Adrenal gland (tissue), 12 donors: ENCODE data around the gene BLOC1S2. TPM values are rescaled to one million over a fixed set of nuclear protein-coding genes. Genes with fewer than 3 reads are reported as not detected.
"Not testable (repeated sequence)": the region's sequence is repeated elsewhere in the genome, so short reads cannot be mapped to it uniquely, and the experiment has no call there.

ENCODE experiments used
- DNase-seq, 7 donors: peaks; one replicate each; pipeline ENCODE4 v3.0.0-alpha.2; 2019 to 2020
- H3K27ac ChIP-seq, 5 donors: fragments of 200-600 bp; sonication (generic) in 4 of 5; 1 replicate in 3 of 5; 2 replicates in 2 of 5; pipeline versions ENCODE4 v1.5.1 to v1.8.0; 2016 to 2020; ENCODE audit warnings: mild to moderate bottlenecking in 1 of 5
- H3K27me3 ChIP-seq: fragments of 200-600 bp; 2 replicates; pipeline ENCODE4 v1.8.0; 2021
- H3K36me3 ChIP-seq, 2 donors: fragments of 200-600 bp; replicated peaks in 1 of 2; 1 replicate in 1 of 2; 2 replicates in 1 of 2; pipeline versions ENCODE4 v1.5.1 to v1.8.0; 2018 to 2022
- H3K4me1 ChIP-seq, 2 donors: fragments of 200-600 bp; replicated peaks in 1 of 2; 1 replicate in 1 of 2; 2 replicates in 1 of 2; pipeline versions ENCODE4 v1.5.1 to v1.8.0; 2018 to 2021
- H3K4me3 ChIP-seq, 4 donors: fragments of 200-600 bp; sonication (generic) in 3 of 4; one replicate each; pipeline ENCODE4 v1.5.1; 2016 to 2018
- H3K9me3 ChIP-seq, 3 donors: fragments of 200-600 bp; sonication (generic) in 1 of 3; replicated peaks in 1 of 3; 1 replicate in 2 of 3; 2 replicates in 1 of 3; pipeline versions ENCODE4 v1.5.1 to v1.8.0; 2016 to 2021
- POLR2A ChIP-seq, 2 donors: fragments of 450-650 bp; IDR thresholded peaks; one replicate each; pipeline ENCODE4 v1.6.1; 2017; ENCODE audit warnings: antibody characterized with exemption in 2 of 2, mild to moderate bottlenecking in 2 of 2, moderate library complexity in 1 of 2
- WGBS, 4 donors: extraction: QIAGEN DNeasy Blood & Tissue Kit in 2 of 4; methylation state at CpG; one replicate each; pipeline versions ENCODE4 v1.1.5 to v1.1.7; 2013 to 2017; 5-methylcytosine and 5-hydroxymethylcytosine counted together
- intact Hi-C, 2 donors: fragments of 100-400 bp; cut with DNase I; formaldehyde crosslinking; loops; one replicate each; pipeline versions ENCODE4 v1.14.1 to v1.15.0; 2022 to 2023
- polyA plus RNA-seq, 3 donors: library from polyadenylated mRNA; stranded (reverse); fragments of 200-250 nt in 2 of 3; fragments of 350-450 nt in 1 of 3; fragmentation: Illumina TruSeq in 1 of 3; extraction: RNeasy Lipid Tissue Mini Kit (QIAGEN cat#74804) in 1 of 3; gene quantifications; one replicate each; pipeline ENCODE4 v1.2.3, GENCODE V29; 2013 to 2014
- total RNA-seq, 9 donors: library from RNA; depleted of rRNA in 4 of 9; stranded (reverse); fragments of >200 nt in 4 of 9; fragments of 120-200 nt in 1 of 9; fragmentation: NEBNext Ultra II Directional in 1 of 9; extraction: Animal tissue kit (Norgen Biotek cat#: 25700) in 1 of 9; gene quantifications; one replicate each; pipeline versions ENCODE4 v1.1.0 to v1.2.4, GENCODE V29; 2013 to 2023
- TF ChIP-seq, protein P1 (sequence below), 6 experiments: fragments of 450-650 bp in 4 of 6; fragments of 200-600 bp in 2 of 6; sonication (generic) in 1 of 6; IDR thresholded peaks; 1 replicate in 5 of 6; 2 replicates in 1 of 6; pipeline versions ENCODE4 v1.5.1 to v1.8.0; 2016 to 2021; ENCODE audit warnings: antibody characterized with exemption in 6 of 6, mild to moderate bottlenecking in 2 of 6, moderate library complexity in 1 of 6
- donor health status: healthy with polysubstance abuse.
- donor health status: Bipolar disorder and iron deficiency.
- donor health status: DM: yes; HTN: yes; CAD: no.
- donor health status: DM: no; HTN: no; CAD: no.
- donor health status: DM: no; HTN: no; CAD: no.
- donor health status: DM: yes; HTN: yes; CAD: no.

BLOC1S2 gene
- total and polyA plus RNA-seq, 12 donors: 21.1 to 104 (median 39.5) TPM

DNA sequence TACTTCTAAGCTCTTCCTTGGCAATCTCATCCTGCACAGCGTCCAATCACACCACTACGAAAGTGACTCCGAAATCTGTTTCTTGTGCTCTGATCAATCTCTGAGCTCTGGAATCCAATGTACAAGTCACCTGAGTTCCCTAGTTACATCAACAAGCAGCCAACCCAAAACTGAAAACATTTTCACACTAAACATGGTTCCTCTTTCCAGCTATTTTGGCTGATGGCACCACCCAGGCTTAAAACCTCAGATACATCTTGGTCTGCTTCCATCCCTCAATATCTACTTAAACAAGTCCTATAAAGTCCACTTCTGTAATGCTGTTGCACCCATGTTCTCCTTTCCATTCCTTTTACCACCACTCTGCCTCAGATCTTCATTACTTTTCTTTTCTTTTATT lies 3.6 kb downstream of the BLOC1S2 start:
- Histone ChIP-seq H3K9me3 (no peaks in the 10 kb centered on the region), H3K36me3 (peaks cover 0 to 27% of the 10 kb centered on the region in 2 donors), H3K27ac (no peak overlapping the region), H3K4me3 (no peak overlapping the region), H3K4me1 (peaks cover 10 to 44% of the 10 kb centered on the region in 2 donors), H3K27me3 (no peaks in the 10 kb centered on the region)
- intact Hi-C loops: no loop called here
- WGBS, 4 donors: 87 to 96% (median 93%) methylated on average over 3 of the region's 3 CpGs
- TF ChIP-seq, protein P1, sequence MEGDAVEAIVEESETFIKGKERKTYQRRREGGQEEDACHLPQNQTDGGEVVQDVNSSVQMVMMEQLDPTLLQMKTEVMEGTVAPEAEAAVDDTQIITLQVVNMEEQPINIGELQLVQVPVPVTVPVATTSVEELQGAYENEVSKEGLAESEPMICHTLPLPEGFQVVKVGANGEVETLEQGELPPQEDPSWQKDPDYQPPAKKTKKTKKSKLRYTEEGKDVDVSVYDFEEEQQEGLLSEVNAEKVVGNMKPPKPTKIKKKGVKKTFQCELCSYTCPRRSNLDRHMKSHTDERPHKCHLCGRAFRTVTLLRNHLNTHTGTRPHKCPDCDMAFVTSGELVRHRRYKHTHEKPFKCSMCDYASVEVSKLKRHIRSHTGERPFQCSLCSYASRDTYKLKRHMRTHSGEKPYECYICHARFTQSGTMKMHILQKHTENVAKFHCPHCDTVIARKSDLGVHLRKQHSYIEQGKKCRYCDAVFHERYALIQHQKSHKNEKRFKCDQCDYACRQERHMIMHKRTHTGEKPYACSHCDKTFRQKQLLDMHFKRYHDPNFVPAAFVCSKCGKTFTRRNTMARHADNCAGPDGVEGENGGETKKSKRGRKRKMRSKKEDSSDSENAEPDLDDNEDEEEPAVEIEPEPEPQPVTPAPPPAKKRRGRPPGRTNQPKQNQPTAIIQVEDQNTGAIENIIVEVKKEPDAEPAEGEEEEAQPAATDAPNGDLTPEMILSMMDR (IDR thresholded peaks at IDR 0.05): no peak
- TF ChIP-seq POLR2A (IDR thresholded peaks at IDR 0.05): no peak
- no peak for DNase-seq

- 88 to 91% methylated on average over 14 to 19 of the region's 31 CpGs; no CpG with 5 or more reads in 2 of the 4 donors for WGBS, 4 donors
- H3K4me1 ChIP-seq, DNase-seq, H3K27me3 ChIP-seq, H3K27ac ChIP-seq, H3K4me3 ChIP-seq, H3K9me3 ChIP-seq, intact Hi-C loops: not testable (repeated sequence)
- peaks cover 0 to 40% of the 10 kb centered on the region in 2 donors for H3K36me3 ChIP-seq
Measured at GRCh38 chr10:100276971-100277370, 9.5 kb downstream of the BLOC1S2 start.

- peak within 1 kb of the TSS; percentile 45 to 92 (median 61) for H3K4me3 ChIP-seq
- no peaks in the 10 kb centered on the region for H3K9me3 ChIP-seq
- WGBS, 4 donors: 1 to 3% (median 1%) methylated on average over 39 to 49 of the region's 49 CpGs
- no peaks in the 10 kb centered on the region for H3K36me3 ChIP-seq
- TF ChIP-seq POLR2A (IDR thresholded peaks at IDR 0.05): peak; percentile 64 to 76
- TF ChIP-seq, protein P1 (IDR thresholded peaks at IDR 0.05): no peak
- no peaks in the 10 kb centered on the region for H3K27me3 ChIP-seq
- intact Hi-C loops: no loop called here
- peak; percentile 90 to 97 (median 92) for DNase-seq
- H3K4me1 ChIP-seq: peaks cover 8 to 15% of the 10 kb centered on the region in 2 donors
- H3K27ac ChIP-seq: peak within 1 kb of the TSS in 4 of 5 donors; percentile 72 to 90 (median 84)
Measured at GRCh38 chr10:100267239-100268104, 19.0 kb downstream of the BLOC1S2 start, which contains the start of gene CWF19L1. Gene CWF19L1, minus strand, starts transcription at chr10:100267638. Its CDS starts 45 bp downstream, at chr10:100267593.

- 91 to 93% (median 93%) methylated on average over 15 of the region's 15 CpGs for WGBS, 4 donors
- H3K27me3 ChIP-seq: no peaks in the 10 kb centered on the region
- H3K36me3 ChIP-seq: no peaks in the 10 kb centered on the region
- no peak for DNase-seq
- intact Hi-C loops: no loop called here
- no peaks in the 10 kb centered on the region for H3K9me3 ChIP-seq
- peaks cover 8 to 15% of the 10 kb centered on the region in 2 donors for H3K4me1 ChIP-seq
- no peak overlapping the region for H3K4me3 ChIP-seq
- no peak overlapping the region for H3K27ac ChIP-seq
- TF ChIP-seq POLR2A (IDR thresholded peaks at IDR 0.05): no peak
- TF ChIP-seq, protein P1 (IDR thresholded peaks at IDR 0.05): no peak
Measured at GRCh38 chr10:100265821-100266485, 20.5 kb downstream of the BLOC1S2 start.
